SK-N-SH treated with all-trans-retinoic acid at 6 μM for 48 hours (cell line): ENCODE results near the gene CD68.

Experiments used
- BACH2 ChIP-seq: fragments of 250-450 bp; sonication (Bioruptor Pico); IDR thresholded peaks from 2 replicates; pipeline ENCODE4 v1.9.0; 2021; ENCODE audit warnings: mild to moderate bottlenecking, borderline replicate concordance
- CSRNP3 ChIP-seq: fragments of 250-450 bp; sonication (Bioruptor Pico); IDR thresholded peaks from 2 replicates; pipeline ENCODE4 v1.5.1; 2021; ENCODE audit warnings: mild to moderate bottlenecking, moderate library complexity
- RARB ChIP-seq: fragments of 250-450 bp; sonication (Bioruptor Pico); IDR thresholded peaks from 2 replicates; pipeline ENCODE4 v1.8.0; 2021; ENCODE audit warnings: mild to moderate bottlenecking, moderate library complexity
- ZFP3 ChIP-seq: fragments of 250-450 bp; sonication (Bioruptor Pico); IDR thresholded peaks from 2 replicates; pipeline ENCODE4 v1.5.0; 2020; ENCODE audit warnings: mild to moderate bottlenecking, moderate library complexity
- ZFP30 ChIP-seq: fragments of 450-650 bp; formaldehyde crosslinking; IDR thresholded peaks from 2 replicates; pipeline ENCODE4 v1.5.0; 2022; ENCODE audit warnings: mild to moderate bottlenecking, moderate library complexity
- ZNF565 ChIP-seq: fragments of 450-650 bp; formaldehyde crosslinking; conservative IDR thresholded peaks from 2 replicates; pipeline ENCODE4 v1.5.0; 2020; ENCODE audit warnings: low read depth, mild to moderate bottlenecking, moderate library complexity
- ZNF70 ChIP-seq: fragments of 450-650 bp; formaldehyde crosslinking; IDR thresholded peaks from 2 replicates; pipeline ENCODE4 v1.5.0; 2020; ENCODE audit warnings: mild to moderate bottlenecking, moderate library complexity

DNA sequence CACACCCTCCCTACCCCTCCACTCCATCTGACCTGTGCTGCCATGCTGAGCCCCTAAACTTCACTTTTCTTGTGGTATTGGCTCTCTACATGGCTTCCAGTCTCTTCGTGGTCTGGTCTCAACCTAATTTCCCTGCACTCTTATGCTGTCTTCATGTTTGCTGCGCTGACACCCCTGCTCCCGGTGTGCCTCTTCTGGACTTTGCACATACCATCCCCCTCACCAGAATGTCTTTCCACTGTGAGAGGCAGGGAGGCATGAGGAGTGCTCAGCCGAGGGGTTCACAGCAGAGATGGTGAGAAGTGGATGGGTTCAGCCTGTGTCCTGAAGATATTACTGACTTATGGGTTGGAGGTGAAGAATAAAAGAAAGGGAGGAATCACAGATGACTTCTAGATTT, 28.0 kb upstream of the CD68 start:
- TF ChIP-seq ZNF565 (CRISPR knock-in tag) (no peak), ZFP3 (no peak), ZFP30 (no peak), ZNF70 (CRISPR knock-in tag) (no peak), CSRNP3 (CRISPR knock-in tag) (no peak), BACH2 (CRISPR knock-in tag) (no peak), RARB (CRISPR knock-in tag) (no peak)
